Measurements from ENCODE around the gene PDXDC1. TPM values are rescaled to one million over a fixed set of nuclear protein-coding genes. Genes with fewer than 3 reads are reported as not detected.
"Not testable (repeated sequence)": the region's sequence is repeated elsewhere in the genome, so short reads cannot be mapped to it uniquely, and the experiment has no call there.

PDXDC1 gene
- total RNA-seq, 2 donors from 2014 or later: 163 to 202 TPM

- H3K9ac ChIP-seq (ENCODE audit: extremely low read depth, low read length, poor library complexity, severe bottlenecking); H3K4me3 Mint-ChIP-seq; H3K27me3 Mint-ChIP-seq (ENCODE audit: insufficient read depth); H3K27me3 ChIP-seq (ENCODE audit: control insufficient read depth, insufficient read depth, low read length, poor library complexity, severe bottlenecking); H3K9me3 ChIP-seq (ENCODE audit: control insufficient read depth, low read length); H3K27ac ChIP-seq (ENCODE audit: low read depth, low read length); H3K4me1 ChIP-seq (ENCODE audit: control insufficient read depth, insufficient read depth, low read length); DNase-seq; H3K36me3 ChIP-seq (ENCODE audit: control insufficient read depth, insufficient read depth, low read length); H3K4me3 ChIP-seq (ENCODE audit: low read length); H3K9me3 Mint-ChIP-seq: not testable (repeated sequence)
- Mint-ChIP-seq H3K4me1 (peaks cover 52% of the 10 kb centered on the region), H3K27ac (peak overlapping the region; percentile 15), H3K36me3 (ENCODE audit: low read depth) (peaks cover 16% of the 10 kb centered on the region)
- WGBS, 2 experiments (ENCODE audit: insufficient coverage in 1 of 2, insufficient read length in 1 of 2): 95 to 96% methylated on average over 2 to 4 of the region's 4 CpGs
These were observed 4.1 kb downstream of the PDXDC1 start for GRCh38 chr16:14978908-14979307.

- peak overlapping the region; percentile 74 for H3K27ac Mint-ChIP-seq
- H3K9ac ChIP-seq (ENCODE audit: extremely low read depth, low read length, poor library complexity, severe bottlenecking); H3K4me1 ChIP-seq (ENCODE audit: control insufficient read depth, insufficient read depth, low read length); H3K9me3 Mint-ChIP-seq; H3K27ac ChIP-seq (ENCODE audit: low read depth, low read length); DNase-seq; H3K27me3 Mint-ChIP-seq (ENCODE audit: insufficient read depth); H3K27me3 ChIP-seq (ENCODE audit: control insufficient read depth, insufficient read depth, low read length, poor library complexity, severe bottlenecking); H3K4me3 ChIP-seq (ENCODE audit: low read length); H3K9me3 ChIP-seq (ENCODE audit: control insufficient read depth, low read length): not testable (repeated sequence)
- H3K4me1 Mint-ChIP-seq: peaks cover 51% of the 10 kb centered on the region
- peaks cover 14% of the 10 kb centered on the region for H3K36me3 ChIP-seq (ENCODE audit: control insufficient read depth, insufficient read depth, low read length)
- WGBS, 2 experiments (ENCODE audit: insufficient coverage in 1 of 2, insufficient read length in 1 of 2): 62 to 68% methylated on average over 2 to 3 of the region's 3 CpGs
- H3K4me3 Mint-ChIP-seq: peak overlapping the region; percentile 22
- H3K36me3 Mint-ChIP-seq (ENCODE audit: low read depth): peaks cover 34% of the 10 kb centered on the region
These were observed 6.4 kb downstream of the PDXDC1 start for GRCh38 chr16:14981234-14981633.

DNA sequence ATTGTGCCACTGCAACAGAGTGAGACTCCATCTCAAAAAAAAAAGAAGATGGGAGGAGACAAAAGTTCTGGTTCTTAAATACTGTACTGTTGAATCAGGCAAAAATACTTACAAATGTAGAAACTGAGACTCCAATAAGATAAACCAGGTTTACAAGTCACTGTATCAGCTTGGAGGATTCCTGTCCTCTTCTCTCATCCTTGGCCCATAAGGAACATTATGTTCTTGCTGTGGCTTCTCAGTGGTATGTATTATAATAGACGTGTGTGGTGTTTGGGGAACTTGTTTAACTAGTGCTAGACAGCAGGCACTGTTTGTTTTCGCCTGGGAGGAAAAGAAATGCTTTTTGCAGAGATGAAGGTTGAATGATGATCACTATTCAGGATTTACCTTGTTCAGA lies 7.7 kb downstream of the PDXDC1 start:
- H3K9me3 Mint-ChIP-seq; H3K27ac ChIP-seq (ENCODE audit: low read depth, low read length); H3K27me3 Mint-ChIP-seq (ENCODE audit: insufficient read depth); H3K4me3 ChIP-seq (ENCODE audit: low read length); H3K4me1 ChIP-seq (ENCODE audit: control insufficient read depth, insufficient read depth, low read length); H3K27me3 ChIP-seq (ENCODE audit: control insufficient read depth, insufficient read depth, low read length, poor library complexity, severe bottlenecking); DNase-seq; H3K9ac ChIP-seq (ENCODE audit: extremely low read depth, low read length, poor library complexity, severe bottlenecking); H3K9me3 ChIP-seq (ENCODE audit: control insufficient read depth, low read length); H3K4me3 Mint-ChIP-seq: not testable (repeated sequence)
- peaks cover 21% of the 10 kb centered on the region for H3K36me3 ChIP-seq (ENCODE audit: control insufficient read depth, insufficient read depth, low read length)
- H3K27ac Mint-ChIP-seq: peak overlapping the region; percentile 45
- peaks cover 41% of the 10 kb centered on the region for H3K4me1 Mint-ChIP-seq
- WGBS, 2 experiments (ENCODE audit: insufficient coverage in 1 of 2, insufficient read length in 1 of 2): no CpG with 5 or more reads among the region's 2 CpGs
- H3K36me3 Mint-ChIP-seq (ENCODE audit: low read depth): peaks cover 43% of the 10 kb centered on the region

- not testable (repeated sequence) for H3K4me1 ChIP-seq (ENCODE audit: control insufficient read depth, insufficient read depth, low read length); H3K27ac ChIP-seq (ENCODE audit: low read depth, low read length); H3K4me3 ChIP-seq (ENCODE audit: low read length); H3K9ac ChIP-seq (ENCODE audit: extremely low read depth, low read length, poor library complexity, severe bottlenecking); DNase-seq; H3K4me1 Mint-ChIP-seq; H3K27me3 ChIP-seq (ENCODE audit: control insufficient read depth, insufficient read depth, low read length, poor library complexity, severe bottlenecking); H3K9me3 ChIP-seq (ENCODE audit: control insufficient read depth, low read length); H3K9me3 Mint-ChIP-seq; H3K4me3 Mint-ChIP-seq; H3K27me3 Mint-ChIP-seq (ENCODE audit: insufficient read depth)
- WGBS, 2 experiments (ENCODE audit: insufficient coverage in 1 of 2, insufficient read length in 1 of 2): 97 to 100% methylated on average over 3 to 5 of the region's 8 CpGs
- peaks cover 19% of the 10 kb centered on the region for H3K36me3 ChIP-seq (ENCODE audit: control insufficient read depth, insufficient read depth, low read length)
- Mint-ChIP-seq H3K36me3 (ENCODE audit: low read depth) (peaks cover 64% of the 10 kb centered on the region), H3K27ac (peak overlapping the region; percentile 2)
These were observed 13.3 kb downstream of the PDXDC1 start for GRCh38 chr16:14988092-14988491.

DNA sequence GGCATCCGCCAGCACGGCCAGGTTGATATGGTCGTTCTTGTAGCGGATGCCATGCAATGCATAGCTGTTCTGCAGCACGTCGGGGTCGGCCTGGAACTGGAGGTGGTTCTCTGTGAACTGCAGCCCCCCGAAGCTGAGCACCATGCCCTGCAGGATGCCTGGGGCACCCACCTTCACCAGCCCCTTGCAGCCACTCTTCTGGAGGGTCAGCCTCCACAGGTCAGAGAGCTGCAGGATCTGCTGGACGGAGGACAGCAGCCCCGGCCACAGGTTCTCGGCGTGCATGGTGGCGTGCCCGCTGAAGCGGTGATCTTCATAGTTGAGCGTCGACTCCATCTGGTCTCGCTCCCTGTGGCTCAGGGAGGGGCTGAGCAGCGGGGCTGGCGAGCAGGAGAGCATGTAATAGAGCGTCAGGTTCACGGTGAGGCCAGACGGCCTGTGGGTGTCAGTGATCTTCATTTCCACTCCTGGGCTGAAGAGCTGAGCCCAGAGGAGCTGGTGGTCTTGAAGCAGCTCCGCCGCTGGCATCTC lies 13.9 kb downstream of the PDXDC1 start:
- H3K4me3 Mint-ChIP-seq; H3K4me3 ChIP-seq (ENCODE audit: low read length); H3K4me1 ChIP-seq (ENCODE audit: control insufficient read depth, insufficient read depth, low read length); H3K27me3 ChIP-seq (ENCODE audit: control insufficient read depth, insufficient read depth, low read length, poor library complexity, severe bottlenecking); H3K27me3 Mint-ChIP-seq (ENCODE audit: insufficient read depth); H3K27ac ChIP-seq (ENCODE audit: low read depth, low read length); H3K9ac ChIP-seq (ENCODE audit: extremely low read depth, low read length, poor library complexity, severe bottlenecking); DNase-seq; H3K4me1 Mint-ChIP-seq: not testable (repeated sequence)
- H3K36me3 ChIP-seq (ENCODE audit: control insufficient read depth, insufficient read depth, low read length): peaks cover 19% of the 10 kb centered on the region
- Mint-ChIP-seq H3K9me3 (peaks cover 14% of the 10 kb centered on the region), H3K27ac (peak overlapping the region; percentile 80), H3K36me3 (ENCODE audit: low read depth) (peaks cover 68% of the 10 kb centered on the region)
- peaks cover 14% of the 10 kb centered on the region for H3K9me3 ChIP-seq (ENCODE audit: control insufficient read depth, low read length)
- WGBS, 2 experiments (ENCODE audit: insufficient coverage in 1 of 2, insufficient read length in 1 of 2): 96 to 97% methylated on average over 25 of the region's 25 CpGs

DNA sequence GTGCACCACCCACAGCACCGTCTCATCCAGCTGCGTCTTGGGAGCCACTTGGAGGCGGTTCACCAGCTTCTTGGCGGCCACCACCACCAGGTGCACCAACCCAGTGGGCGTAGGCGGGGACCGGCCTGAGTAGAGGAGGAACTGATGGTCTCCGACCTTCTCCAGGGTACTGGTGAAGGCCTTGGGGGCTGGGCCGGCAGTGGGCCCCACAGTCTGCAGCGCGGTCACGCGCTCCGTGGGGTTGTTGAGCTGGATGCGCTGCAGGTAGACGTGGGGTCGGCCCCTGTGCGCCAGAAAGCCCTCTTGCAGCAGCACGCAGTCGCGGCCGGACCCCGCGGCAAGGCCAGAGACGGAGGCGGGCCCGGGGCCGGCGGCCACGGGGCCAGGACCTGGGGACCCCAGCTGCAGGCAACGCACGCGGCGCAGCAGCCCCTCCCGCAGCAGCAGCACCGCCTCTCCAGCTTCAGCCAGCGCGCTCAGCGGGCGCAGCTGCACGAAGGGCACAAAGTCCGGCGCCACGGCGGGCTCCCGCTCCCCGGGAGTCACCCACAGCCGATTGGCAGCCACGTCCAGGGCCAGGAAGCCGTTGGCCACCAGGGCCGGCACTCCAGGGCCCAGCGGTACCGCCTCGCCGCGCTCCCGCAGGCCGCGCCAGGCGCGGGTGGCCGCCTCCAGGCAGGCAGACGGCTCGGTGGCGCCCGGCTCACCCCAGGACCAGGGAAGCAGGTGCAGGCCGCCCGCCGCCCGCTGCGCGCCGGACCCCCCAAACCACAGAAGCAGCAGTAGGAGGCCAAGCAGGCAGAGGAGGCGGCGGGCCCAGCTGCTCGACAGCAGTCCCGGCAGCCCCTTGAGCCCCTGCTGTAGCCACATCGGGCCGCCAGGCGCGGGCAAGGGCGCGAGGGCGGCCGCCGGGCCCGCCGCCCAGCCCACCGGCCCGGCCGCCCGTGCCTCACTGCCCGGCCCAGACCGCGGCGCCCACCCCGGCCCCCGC lies 14.8 kb downstream of the PDXDC1 start:
- not testable (repeated sequence) for H3K4me3 Mint-ChIP-seq; H3K4me3 ChIP-seq (ENCODE audit: low read length); H3K9ac ChIP-seq (ENCODE audit: extremely low read depth, low read length, poor library complexity, severe bottlenecking); H3K27me3 ChIP-seq (ENCODE audit: control insufficient read depth, insufficient read depth, low read length, poor library complexity, severe bottlenecking); H3K27ac Mint-ChIP-seq; H3K27me3 Mint-ChIP-seq (ENCODE audit: insufficient read depth); H3K27ac ChIP-seq (ENCODE audit: low read depth, low read length); H3K4me1 ChIP-seq (ENCODE audit: control insufficient read depth, insufficient read depth, low read length)
- Mint-ChIP-seq H3K4me1 (peaks cover 10% of the 10 kb centered on the region), H3K36me3 (ENCODE audit: low read depth) (peaks cover 71% of the 10 kb centered on the region), H3K9me3 (peaks cover 22% of the 10 kb centered on the region)
- peak; percentile 63 for DNase-seq
- peaks cover 16% of the 10 kb centered on the region for H3K9me3 ChIP-seq (ENCODE audit: control insufficient read depth, low read length)
- WGBS, 2 experiments (ENCODE audit: insufficient coverage in 1 of 2, insufficient read length in 1 of 2): 90 to 95% methylated on average over 46 to 78 of the region's 98 CpGs
- peaks cover 17% of the 10 kb centered on the region for H3K36me3 ChIP-seq (ENCODE audit: control insufficient read depth, insufficient read depth, low read length)

All from endodermal cell (in vitro differentiated cells).